ENCODE data around the gene CNDP2.

- no peak for TF ChIP-seq CTCF (IDR thresholded peaks at IDR 0.05; ENCODE audit: low read depth, low read length, poor library complexity, severe bottlenecking)
- TF ChIP-seq EZH2phosphoT487 (IDR thresholded peaks at IDR 0.05; ENCODE audit: borderline replicate concordance, low read length): no peak
Observed at GRCh38 chr18:74495581-74496507, at the start of gene CNDP2.

All from DOHH2 (cell line).